ENCODE measurements around the gene TCEAL3. TPM values are rescaled to one million over a fixed set of nuclear protein-coding genes. Genes with fewer than 3 reads are reported as not detected.

The TCEAL3 gene
- total RNA-seq, 2 experiments from 2014 or later = 0.19 to 4.0 TPM

DNA sequence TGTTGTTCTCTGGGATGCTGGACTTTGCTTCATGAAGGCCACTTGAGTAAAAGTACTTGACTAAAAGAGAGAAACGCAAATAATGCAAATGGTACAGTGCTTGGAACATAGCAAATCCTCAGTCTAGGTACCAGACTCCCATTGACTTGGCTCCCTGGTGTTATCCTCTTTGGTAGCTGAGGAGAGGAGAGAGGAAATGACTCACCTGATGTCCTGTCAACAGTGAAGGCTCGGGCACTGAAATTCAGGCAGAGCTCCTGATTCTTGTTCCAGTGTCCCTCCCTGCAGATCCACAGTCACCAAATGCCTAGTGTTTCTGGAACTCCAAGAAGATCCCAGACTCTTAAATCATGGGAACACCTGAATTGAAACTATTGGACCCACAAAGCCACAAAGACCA, 45.0 kb upstream of the TCEAL3 start:
- H3K9me2 ChIP-seq (ENCODE audit: insufficient read depth, low read length) = no peaks in the 10 kb centered on the region
- TF ChIP-seq EZH2phosphoT487 (IDR thresholded peaks at IDR 0.05; ENCODE audit: borderline replicate concordance, low read depth, low read length) (no peak), CTCF (conservative IDR thresholded peaks at IDR 0.05; ENCODE audit: low read length) (no peak)
- no peak overlapping the region for H3K4me3 ChIP-seq (ENCODE audit: low read depth, low read length, poor library complexity, severe bottlenecking)
- H3K9me3 ChIP-seq (ENCODE audit: low read length) = no peaks in the 10 kb centered on the region
- DNase-seq (ENCODE audit: low spot score) = no peak
- no peaks in the 10 kb centered on the region for H3K79me2 ChIP-seq (ENCODE audit: insufficient read depth, low read depth, low read length)
- ChIA-PET CTCF (ENCODE audit: unreplicated experiment) (no interaction called here), POLR2A (interaction anchor here (0.7 kb wide), 1 partner anchor 8 kb away, joined by 4 read pairs; no protein-coding TSS in a partner anchor)
- no peaks in the 10 kb centered on the region for H3K36me3 ChIP-seq (ENCODE audit: insufficient read depth, low read length)
- peaks cover 5% of the 10 kb centered on the region for H3K4me1 ChIP-seq (ENCODE audit: insufficient read depth, low read length, poor library complexity, severe bottlenecking)
- no peak overlapping the region for H2AFZ ChIP-seq (ENCODE audit: low read length)
- intact Hi-C loops (cut with micrococcal nuclease; ENCODE audit: unreplicated experiment) = no loop called here
- no peak overlapping the region for H3K4me2 ChIP-seq (ENCODE audit: low read length)
- BruUV-seq (replicated peaks) = no TSS peak
- H4K20me1 ChIP-seq (ENCODE audit: insufficient read depth, low read length) = no peaks in the 10 kb centered on the region
- H3K27ac ChIP-seq (ENCODE audit: low read depth, low read length, poor library complexity, severe bottlenecking) = no peak overlapping the region

DNA sequence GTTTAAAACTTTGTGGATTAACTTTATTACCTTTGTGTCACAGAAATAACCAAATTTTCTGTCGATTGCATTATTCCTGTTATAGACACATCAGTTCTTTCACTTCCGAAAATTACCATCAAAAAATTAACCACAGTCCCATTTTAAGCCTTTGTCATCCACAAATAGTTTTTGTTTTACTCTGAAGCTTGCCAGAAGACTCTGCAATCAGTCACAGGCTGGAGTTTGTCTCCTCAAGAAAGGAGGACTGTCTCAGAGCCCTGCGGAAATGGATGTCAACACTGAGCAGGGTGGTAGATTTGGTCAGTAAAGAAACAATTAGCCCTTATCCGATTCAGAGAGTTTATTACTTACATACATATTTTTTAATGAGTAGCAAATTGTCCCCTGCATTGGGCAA, 42.6 kb upstream of the TCEAL3 start:
- H4K20me1 ChIP-seq (ENCODE audit: insufficient read depth, low read length) = no peaks in the 10 kb centered on the region
- POLR2A ChIA-PET = no interaction called here
- peaks cover 5% of the 10 kb centered on the region for H3K4me1 ChIP-seq (ENCODE audit: insufficient read depth, low read length, poor library complexity, severe bottlenecking)
- H3K36me3 ChIP-seq (ENCODE audit: insufficient read depth, low read length) = no peaks in the 10 kb centered on the region
- H3K4me2 ChIP-seq (ENCODE audit: low read length) = no peak overlapping the region
- no peaks in the 10 kb centered on the region for H3K79me2 ChIP-seq (ENCODE audit: insufficient read depth, low read depth, low read length)
- no peak for DNase-seq (ENCODE audit: low spot score)
- no peak overlapping the region for H3K4me3 ChIP-seq (ENCODE audit: low read depth, low read length, poor library complexity, severe bottlenecking)
- CTCF ChIA-PET (ENCODE audit: unreplicated experiment) = no interaction called here
- TF ChIP-seq CTCF (conservative IDR thresholded peaks at IDR 0.05; ENCODE audit: low read length) (no peak), EZH2phosphoT487 (IDR thresholded peaks at IDR 0.05; ENCODE audit: borderline replicate concordance, low read depth, low read length) (no peak)
- no peak overlapping the region for H2AFZ ChIP-seq (ENCODE audit: low read length)
- intact Hi-C loops (cut with micrococcal nuclease; ENCODE audit: unreplicated experiment) = no loop called here
- no peaks in the 10 kb centered on the region for H3K9me2 ChIP-seq (ENCODE audit: insufficient read depth, low read length)
- H3K27ac ChIP-seq (ENCODE audit: low read depth, low read length, poor library complexity, severe bottlenecking) = no peak overlapping the region
- no peaks in the 10 kb centered on the region for H3K9me3 ChIP-seq (ENCODE audit: low read length)
- no TSS peak for BruUV-seq (replicated peaks)

GRCh38 chrX:103565752-103566151, 42.0 kb upstream of the TCEAL3 start:
- TF ChIP-seq EZH2phosphoT487 (IDR thresholded peaks at IDR 0.05; ENCODE audit: borderline replicate concordance, low read depth, low read length) = no peak
- no peak for TF ChIP-seq CTCF (conservative IDR thresholded peaks at IDR 0.05; ENCODE audit: low read length)
- Histone ChIP-seq H3K9me3 (ENCODE audit: low read length) (no peaks in the 10 kb centered on the region), H3K9me2 (ENCODE audit: insufficient read depth, low read length) (no peaks in the 10 kb centered on the region), H4K20me1 (ENCODE audit: insufficient read depth, low read length) (no peaks in the 10 kb centered on the region), H3K27ac (ENCODE audit: low read depth, low read length, poor library complexity, severe bottlenecking) (no peak overlapping the region), H3K36me3 (ENCODE audit: insufficient read depth, low read length) (no peaks in the 10 kb centered on the region), H2AFZ (ENCODE audit: low read length) (no peak overlapping the region), H3K4me1 (ENCODE audit: insufficient read depth, low read length, poor library complexity, severe bottlenecking) (peaks cover 5% of the 10 kb centered on the region), H3K79me2 (ENCODE audit: insufficient read depth, low read depth, low read length) (no peaks in the 10 kb centered on the region), H3K4me2 (ENCODE audit: low read length) (no peak overlapping the region), H3K4me3 (ENCODE audit: low read depth, low read length, poor library complexity, severe bottlenecking) (no peak overlapping the region)
- intact Hi-C loops (cut with micrococcal nuclease; ENCODE audit: unreplicated experiment) = no loop called here
- ChIA-PET POLR2A (interaction anchor here (1.5 kb wide), 1 partner anchor 64 kb away, joined by 13 read pairs; no protein-coding TSS in a partner anchor), CTCF (ENCODE audit: unreplicated experiment) (no interaction called here)
- no TSS peak for BruUV-seq (replicated peaks)
- DNase-seq (ENCODE audit: low spot score) = no peak
